NCI-H748 (cell line): ENCODE measurements around the gene ZNF710.

Source experiments
- DNase-seq: peaks from one replicate; lab custom pipeline; 2025; ENCODE audit not compliant: unreplicated experiment; lab: John Stamatoyannopoulos, UW

ZNF710 gene

DNA sequence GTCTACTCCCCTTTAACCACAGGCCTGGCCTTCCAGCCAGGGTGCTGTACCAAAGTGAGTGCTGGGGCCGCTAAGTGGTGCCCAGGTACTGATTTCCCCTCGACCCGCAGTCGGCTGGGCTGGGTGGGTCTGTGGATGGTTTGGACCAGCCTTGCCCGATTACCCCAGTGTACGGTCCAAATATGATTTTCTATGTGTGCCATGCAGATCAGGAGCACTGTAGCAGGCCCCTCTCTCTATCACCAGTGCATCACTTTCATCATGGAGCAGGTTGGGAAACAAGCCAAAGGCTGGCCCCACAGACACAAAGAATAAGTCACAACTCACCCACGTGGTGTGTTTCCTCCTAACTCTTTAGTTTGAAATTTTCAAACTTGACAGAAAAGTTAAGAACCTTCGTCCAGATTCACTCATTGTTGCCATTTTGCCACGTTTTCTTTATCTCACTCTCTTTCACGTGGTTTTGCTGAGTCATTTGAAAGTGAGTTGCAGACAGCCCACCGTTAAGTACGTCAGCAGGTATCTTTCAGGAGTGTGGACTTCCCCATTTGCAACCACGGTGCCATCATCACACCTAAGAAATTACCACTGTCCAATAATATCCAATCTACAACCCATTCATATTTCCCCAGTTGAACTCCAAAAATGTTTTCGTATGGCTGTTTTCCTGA is 37.0 kb downstream of the ZNF710 start:
- no peak for DNase-seq

DNA sequence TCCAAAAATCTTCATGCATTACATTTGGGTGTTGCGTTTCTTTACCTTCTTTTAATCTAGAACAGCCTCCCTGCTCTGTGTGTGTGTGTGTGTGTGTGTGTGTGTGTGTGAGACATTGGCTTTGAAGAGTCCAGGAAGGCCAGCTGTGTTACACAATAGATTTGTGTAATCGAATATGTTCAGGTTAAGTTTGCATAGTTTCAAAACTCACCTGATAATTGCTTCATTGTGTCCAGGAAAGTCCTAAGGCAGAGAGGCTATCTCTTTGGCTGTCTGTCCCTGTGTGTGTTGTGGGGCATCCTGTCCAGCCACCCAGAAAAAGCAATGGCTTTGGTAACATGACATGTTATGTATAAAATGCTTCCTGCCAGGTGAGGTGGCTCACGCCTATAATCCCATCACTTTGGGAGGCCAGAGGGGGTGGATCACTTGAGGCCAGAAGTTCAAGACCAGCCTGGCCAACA is 37.5 kb downstream of the ZNF710 start:
- no peak for DNase-seq

DNA sequence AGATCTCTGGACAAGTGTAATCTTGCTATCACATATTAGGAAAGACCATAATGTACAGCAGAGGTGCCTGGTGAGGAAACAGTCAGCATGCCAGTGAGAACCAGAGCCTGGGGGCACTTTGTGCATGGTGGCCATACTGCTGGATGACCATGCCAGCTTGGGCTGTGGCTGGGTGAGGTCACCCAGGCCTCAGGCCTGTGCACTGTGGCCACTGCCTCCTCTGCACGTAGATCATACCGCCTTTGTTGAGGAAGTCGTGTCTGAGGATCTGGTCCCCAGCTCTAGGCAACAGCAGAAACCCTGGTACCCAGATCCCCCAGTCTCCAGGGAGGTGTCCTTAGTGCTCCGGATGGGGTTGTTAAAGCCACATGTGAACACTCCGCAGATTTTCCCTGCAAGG is 38.9 kb downstream of the ZNF710 start:
- no peak for DNase-seq

DNA sequence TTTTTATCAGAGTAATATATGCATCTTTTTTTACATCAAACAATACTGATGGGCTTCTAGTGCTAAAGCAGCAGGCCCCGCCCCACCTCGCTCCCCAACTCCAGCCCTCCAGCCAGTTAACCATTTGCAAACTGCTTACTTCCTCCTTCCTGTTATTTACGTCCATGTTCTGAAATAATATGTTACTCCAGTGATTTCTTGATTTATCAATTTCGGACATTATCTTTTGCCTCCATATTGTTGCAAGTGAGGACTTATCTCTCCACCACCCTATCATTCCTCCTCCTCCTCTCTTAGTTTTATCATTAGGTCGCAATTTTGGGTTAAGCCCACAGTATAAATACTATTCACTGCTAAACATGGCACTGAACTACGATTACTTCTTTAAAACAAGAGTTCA is 39.5 kb downstream of the ZNF710 start:
- DNase-seq: no peak

- DNase-seq: no peak
Measured at GRCh38 chr15:90042356-90042755, 41.2 kb downstream of the ZNF710 start.

DNA sequence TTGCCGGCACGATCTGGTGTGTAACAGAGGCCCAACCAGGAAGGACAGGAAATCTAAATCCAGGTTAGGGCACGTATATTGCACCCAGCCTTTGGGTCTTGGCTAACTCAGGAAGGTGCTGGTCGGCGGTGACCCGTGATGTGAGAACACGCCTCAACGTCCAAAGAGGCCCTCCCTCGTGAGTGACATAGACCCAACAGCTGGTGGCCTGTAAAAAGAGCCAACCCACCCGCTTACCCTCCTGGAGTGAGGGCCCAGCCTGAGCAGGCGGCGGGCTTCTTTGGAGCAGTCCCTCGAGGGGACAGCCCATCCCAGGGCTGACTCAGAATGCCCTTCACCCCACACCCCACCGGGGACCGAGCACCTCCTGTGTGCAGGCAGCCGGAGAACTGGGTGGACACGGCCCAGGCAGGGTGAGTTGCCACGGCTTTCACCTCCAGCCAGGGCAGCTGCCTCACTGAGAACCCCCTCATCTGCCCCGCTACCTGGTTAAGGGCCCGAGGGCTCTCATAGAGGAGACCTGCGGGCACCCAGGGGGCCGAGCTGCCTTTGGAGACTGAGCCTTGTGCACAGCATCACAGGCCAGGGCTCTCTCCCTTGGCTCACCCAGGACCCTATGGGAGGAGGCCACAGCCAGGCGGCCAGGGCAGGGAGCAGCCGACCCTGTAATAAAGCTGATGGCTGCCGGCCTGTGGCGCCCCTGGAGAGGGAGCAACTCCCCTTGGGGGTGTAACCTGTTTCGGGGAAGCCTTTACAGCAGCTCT is 41.8 kb downstream of the ZNF710 start:
- no peak for DNase-seq

DNA sequence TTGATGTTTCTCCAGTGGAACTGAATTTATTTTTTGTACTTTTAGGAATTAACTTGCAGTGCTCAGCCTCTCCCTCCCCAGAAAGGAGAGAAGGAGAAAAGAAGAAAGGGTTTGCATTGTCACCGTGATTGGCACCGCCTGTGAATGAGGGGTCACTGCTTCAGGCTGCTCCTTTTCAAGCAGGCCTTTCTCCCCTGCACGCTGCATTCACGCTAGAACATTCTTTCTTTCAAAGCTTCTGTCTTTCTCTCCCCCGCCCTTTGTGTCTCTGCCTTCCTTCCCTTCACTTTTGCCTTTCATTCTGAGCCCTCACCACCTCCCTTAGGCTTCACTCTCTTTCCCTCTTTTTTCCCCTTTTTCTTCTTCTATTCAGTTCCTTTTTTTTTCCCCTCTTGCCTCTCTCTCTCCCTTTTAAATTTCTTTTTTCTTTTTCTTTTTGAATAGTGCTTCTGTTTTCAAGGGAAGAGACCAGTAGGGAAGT is 42.4 kb downstream of the ZNF710 start:
- no peak for DNase-seq

- no peak for DNase-seq
Measured at GRCh38 chr15:90044191-90044590, 43.1 kb downstream of the ZNF710 start.

- DNase-seq: no peak
Measured at GRCh38 chr15:90044916-90045371, 43.8 kb downstream of the ZNF710 start.

GRCh38 chr15:90046289-90046688 is 45.2 kb downstream of the ZNF710 start:
- no peak for DNase-seq

DNA sequence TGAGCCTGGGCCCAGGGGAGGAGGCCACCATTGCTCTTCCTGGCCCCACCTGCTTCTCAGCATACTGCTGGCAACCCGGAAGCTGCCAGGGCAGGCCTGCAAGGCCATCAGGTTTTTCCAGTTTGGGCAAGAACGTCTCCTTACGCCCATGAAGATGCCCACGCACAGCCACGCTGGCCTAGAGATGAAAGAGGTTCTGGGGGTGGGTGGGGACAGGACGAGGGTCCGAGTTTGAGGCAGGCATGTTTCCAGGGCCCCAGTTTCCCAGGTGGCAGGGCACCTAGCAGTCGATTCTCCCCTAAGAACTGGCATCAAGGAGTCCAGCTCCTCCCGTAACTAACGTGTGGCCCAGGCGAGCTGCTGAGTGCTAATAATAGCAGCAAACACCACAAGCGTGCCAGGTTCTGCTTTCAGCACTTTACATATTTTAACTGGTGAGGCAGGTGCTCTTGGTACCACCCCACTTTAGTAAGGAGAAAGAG is 45.8 kb downstream of the ZNF710 start:
- peak; percentile 26 for DNase-seq

GRCh38 chr15:90047956-90048575 is 46.9 kb downstream of the ZNF710 start:
- DNase-seq: no peak

DNA sequence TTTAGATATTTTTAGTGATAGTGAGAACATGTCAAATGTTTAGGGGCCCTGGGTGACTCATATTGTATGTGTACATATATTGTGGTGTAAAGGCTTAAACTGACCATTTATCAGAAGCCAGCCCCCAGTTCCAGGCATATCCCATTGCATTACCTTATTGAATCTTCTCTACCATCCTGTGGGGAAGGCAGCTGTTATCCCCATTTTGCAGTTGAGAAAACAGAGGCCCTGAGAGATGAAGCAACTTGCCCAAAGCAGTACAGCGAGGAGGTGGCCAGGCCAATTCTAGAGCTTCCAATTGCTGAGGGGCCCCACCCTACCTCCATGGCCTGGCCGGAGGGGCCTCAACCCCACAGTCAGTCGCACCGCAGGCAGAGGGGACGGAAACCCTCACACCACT is 47.9 kb downstream of the ZNF710 start:
- DNase-seq: no peak

- no peak for DNase-seq
Measured at GRCh38 chr15:90049666-90050604, 48.8 kb downstream of the ZNF710 start.

DNA sequence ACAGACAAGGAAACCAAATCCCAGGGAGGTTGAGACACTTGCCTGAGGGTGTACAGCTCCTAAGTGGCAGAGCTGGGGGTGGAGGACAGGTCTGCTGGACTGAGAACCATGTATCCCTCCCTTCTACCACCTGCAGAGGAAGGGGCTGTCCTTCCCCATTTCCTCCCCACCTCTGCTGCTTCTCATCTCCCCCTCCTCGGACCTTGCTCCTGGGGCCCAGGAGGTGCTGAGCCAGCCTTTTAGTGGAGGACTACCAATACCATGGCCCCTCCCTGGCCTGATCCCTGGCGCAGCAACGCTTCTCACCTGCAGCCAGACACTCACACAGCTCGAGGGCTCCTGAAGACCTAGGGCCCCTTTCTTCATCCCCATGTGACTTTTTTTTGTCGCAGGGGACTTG is 50.8 kb downstream of the ZNF710 start:
- DNase-seq: no peak

- no peak for DNase-seq
Measured at GRCh38 chr15:90053685-90054466, 52.8 kb downstream of the ZNF710 start.

GRCh38 chr15:90054618-90055097 is 53.5 kb downstream of the ZNF710 start:
- DNase-seq: peak; percentile 90

DNA sequence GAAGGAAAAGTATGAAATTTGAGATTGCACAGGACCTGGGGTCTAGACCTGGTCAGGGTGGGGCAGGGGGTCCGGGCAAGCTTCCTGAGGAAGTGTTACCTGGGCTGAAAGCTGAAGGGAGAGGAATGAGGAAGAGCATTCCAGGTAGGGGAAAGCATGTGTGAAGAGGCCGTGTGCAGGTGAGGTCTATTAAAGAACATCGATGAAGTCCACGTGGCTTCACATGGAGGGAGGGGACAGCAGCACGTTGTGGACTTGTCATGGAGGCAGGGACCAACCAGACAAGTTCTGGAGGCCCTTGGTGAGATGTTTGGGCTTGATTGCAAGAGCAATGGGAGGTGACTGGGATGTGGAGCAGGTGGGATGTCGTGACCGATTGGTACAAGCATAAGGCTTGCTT is 54.1 kb downstream of the ZNF710 start:
- peak; percentile 40 for DNase-seq

DNA sequence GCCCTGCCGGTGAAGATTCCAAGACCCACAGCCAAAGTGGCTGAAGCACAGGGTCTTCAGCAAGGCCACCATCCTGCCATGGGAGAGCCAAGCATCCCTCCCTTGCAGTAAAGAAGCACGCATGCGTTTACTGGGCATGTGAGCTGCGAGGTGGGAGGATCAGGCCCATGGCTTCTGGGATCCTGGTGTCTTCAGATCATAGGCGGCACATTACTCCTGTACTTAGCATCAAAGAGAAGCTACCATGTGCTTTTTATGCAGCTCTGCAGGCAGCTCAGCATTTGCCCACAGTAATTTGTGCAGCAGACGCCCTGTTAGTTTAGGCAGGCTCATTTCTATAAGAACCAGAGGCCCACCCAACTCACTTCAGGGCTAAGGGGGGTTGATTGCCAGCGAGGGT is 55.4 kb downstream of the ZNF710 start:
- no peak for DNase-seq

GRCh38 chr15:90058308-90058707 is 57.2 kb downstream of the ZNF710 start:
- DNase-seq: no peak
